ENCODE data around the gene ZNF605.
"Not testable (repeated sequence)": the region's sequence is repeated elsewhere in the genome, so short reads cannot be mapped to it uniquely, and the experiment has no call there.

The ZNF605 gene

GRCh38 chr12:132908145-132909029 is 47.7 kb downstream of the ZNF605 start:
- Histone ChIP-seq H3K4me1 (ENCODE audit: insufficient read depth, low read length) (no peaks in the 10 kb centered on the region), H3K9ac (ENCODE audit: low read depth, low read length) (0 out of 2 replicates have a peak overlapping the region, but pooled peaks have one; percentile 21), H4K20me1 (ENCODE audit: insufficient read depth, low read length) (no peaks in the 10 kb centered on the region), H3K4me2 (ENCODE audit: insufficient read depth, low read length) (peak overlapping the region; percentile 52), H3K27ac (ENCODE audit: low read length) (no peak overlapping the region), H3K36me3 (ENCODE audit: insufficient read depth, low read length) (no peaks in the 10 kb centered on the region), H3K4me3 (ENCODE audit: low read depth in 1 of 2, low read length in 2 of 2) (peak overlapping the region in 1 of 2 experiments; percentile 47; a peak in 2 of 4 replicates), H3K27me3 (ENCODE audit: insufficient read depth, low read length, poor library complexity) (no peaks in the 10 kb centered on the region), H3K9me3 (ENCODE audit: insufficient read depth, low read length, severe bottlenecking) (peaks cover 26% of the 10 kb centered on the region), H2AFZ (ENCODE audit: low read depth, low read length) (peak overlapping the region; percentile 62), H3K79me2 (ENCODE audit: insufficient read depth, low read length) (no peaks in the 10 kb centered on the region)
- ATAC-seq (ENCODE audit: insufficient read depth, low read depth) (peak; percentile 81), DNase-seq (peak; percentile 52)
- TF ChIP-seq CTCF (IDR thresholded peaks at IDR 0.05; ENCODE audit: borderline replicate concordance, extremely low read depth, low read length, poor library complexity, severe bottlenecking) (no peak), EZH2 (IDR thresholded peaks at IDR 0.05; ENCODE audit: borderline replicate concordance, low read depth, low read length, severe bottlenecking) (no peak)

- not testable (repeated sequence) for H3K27ac ChIP-seq (ENCODE audit: low read length); H3K4me3 ChIP-seq (ENCODE audit: low read depth in 1 of 2, low read length in 2 of 2); H3K36me3 ChIP-seq (ENCODE audit: insufficient read depth, low read length); DNase-seq; H3K27me3 ChIP-seq (ENCODE audit: insufficient read depth, low read length, poor library complexity); H4K20me1 ChIP-seq (ENCODE audit: insufficient read depth, low read length); H3K79me2 ChIP-seq (ENCODE audit: insufficient read depth, low read length); H3K4me1 ChIP-seq (ENCODE audit: insufficient read depth, low read length); ATAC-seq (ENCODE audit: insufficient read depth, low read depth); H3K9ac ChIP-seq (ENCODE audit: low read depth, low read length); H3K4me2 ChIP-seq (ENCODE audit: insufficient read depth, low read length); H2AFZ ChIP-seq (ENCODE audit: low read depth, low read length)
- peaks cover 26% of the 10 kb centered on the region for H3K9me3 ChIP-seq (ENCODE audit: insufficient read depth, low read length, severe bottlenecking)
Measured at GRCh38 chr12:132907789-132908144, 48.3 kb downstream of the ZNF605 start.

- Histone ChIP-seq H3K9me3 (ENCODE audit: insufficient read depth, low read length, severe bottlenecking) (peaks cover 26% of the 10 kb centered on the region), H3K27ac (ENCODE audit: low read length) (no peak overlapping the region), H3K4me3 (ENCODE audit: low read depth in 1 of 2, low read length in 2 of 2) (no peak overlapping the region), H3K4me2 (ENCODE audit: insufficient read depth, low read length) (no peak overlapping the region), H3K9ac (ENCODE audit: low read depth, low read length) (no peak overlapping the region), H4K20me1 (ENCODE audit: insufficient read depth, low read length) (no peaks in the 10 kb centered on the region), H3K79me2 (ENCODE audit: insufficient read depth, low read length) (no peaks in the 10 kb centered on the region), H3K27me3 (ENCODE audit: insufficient read depth, low read length, poor library complexity) (no peaks in the 10 kb centered on the region), H3K4me1 (ENCODE audit: insufficient read depth, low read length) (no peaks in the 10 kb centered on the region), H3K36me3 (ENCODE audit: insufficient read depth, low read length) (no peaks in the 10 kb centered on the region), H2AFZ (ENCODE audit: low read depth, low read length) (no peak overlapping the region)
- no peak for ATAC-seq (ENCODE audit: insufficient read depth, low read depth)
- DNase-seq = no peak
- TF ChIP-seq EZH2 (IDR thresholded peaks at IDR 0.05; ENCODE audit: borderline replicate concordance, low read depth, low read length, severe bottlenecking) (no peak), CTCF (IDR thresholded peaks at IDR 0.05; ENCODE audit: borderline replicate concordance, extremely low read depth, low read length, poor library complexity, severe bottlenecking) (no peak)
Measured at GRCh38 chr12:132907216-132907615, 48.9 kb downstream of the ZNF605 start.

- no peak for ATAC-seq (ENCODE audit: insufficient read depth, low read depth)
- H3K27me3 ChIP-seq (ENCODE audit: insufficient read depth, low read length, poor library complexity) = no peaks in the 10 kb centered on the region
- H2AFZ ChIP-seq (ENCODE audit: low read depth, low read length) = no peak overlapping the region
- H3K4me2 ChIP-seq (ENCODE audit: insufficient read depth, low read length) = no peak overlapping the region
- H3K4me1 ChIP-seq (ENCODE audit: insufficient read depth, low read length) = no peaks in the 10 kb centered on the region
- peak; percentile 21 for TF ChIP-seq CTCF (IDR thresholded peaks at IDR 0.05; ENCODE audit: borderline replicate concordance, extremely low read depth, low read length, poor library complexity, severe bottlenecking)
- TF ChIP-seq EZH2 (IDR thresholded peaks at IDR 0.05; ENCODE audit: borderline replicate concordance, low read depth, low read length, severe bottlenecking) = no peak
- no peak overlapping the region for H3K9ac ChIP-seq (ENCODE audit: low read depth, low read length)
- no peak overlapping the region for H3K4me3 ChIP-seq (ENCODE audit: low read depth in 1 of 2, low read length in 2 of 2)
- H3K79me2 ChIP-seq (ENCODE audit: insufficient read depth, low read length) = no peaks in the 10 kb centered on the region
- peaks cover 27% of the 10 kb centered on the region for H3K9me3 ChIP-seq (ENCODE audit: insufficient read depth, low read length, severe bottlenecking)
- H3K36me3 ChIP-seq (ENCODE audit: insufficient read depth, low read length) = no peaks in the 10 kb centered on the region
- H3K27ac ChIP-seq (ENCODE audit: low read length) = no peak overlapping the region
- DNase-seq = no peak
- no peaks in the 10 kb centered on the region for H4K20me1 ChIP-seq (ENCODE audit: insufficient read depth, low read length)
Measured at GRCh38 chr12:132904718-132905328, 51.3 kb downstream of the ZNF605 start.
